Thoracic aorta (tissue), 2 donors: ENCODE results near the gene PNMA8A. TPM values are rescaled to one million over a fixed set of nuclear protein-coding genes. Genes with fewer than 3 reads are reported as not detected.

Source experiments
- ATAC-seq: fragments of 150-250 bp; one replicate; pipeline ENCODE4 v1.8.0; 2017; ENCODE audit warnings: low read depth; ENCODE audit not compliant: insufficient number of reproducible peaks, low FRiP score
- DNase-seq: peaks from one replicate; pipeline ENCODE4 v3.0.0-alpha.2; 2020; ENCODE audit warnings: low spot score
- H3K27ac ChIP-seq, 2 donors: fragments of 200-600 bp; sonication (generic); 1 replicate in 1 of 2; 2 replicates in 1 of 2; pipeline ENCODE4 v1.5.1; 2016; ENCODE audit warnings: mild to moderate bottlenecking in 2 of 2, moderate library complexity in 2 of 2
- H3K27me3 ChIP-seq: fragments of 200-600 bp; sonication (generic); replicated peaks from 2 replicates; pipeline ENCODE4 v1.6.0; 2016; ENCODE audit warnings: mild to moderate bottlenecking; ENCODE audit not compliant: insufficient read depth
- H3K36me3 ChIP-seq: fragments of 200-600 bp; sonication (generic); one replicate; pipeline ENCODE4 v1.5.1; 2016
- H3K4me1 ChIP-seq, 2 donors: fragments of 200-600 bp; sonication (generic); 1 replicate in 1 of 2; 2 replicates in 1 of 2; pipeline versions ENCODE4 v1.5.1 to v1.6.0; 2016; ENCODE audit warnings: low read depth in 2 of 2, mild to moderate bottlenecking in 1 of 2; ENCODE audit not compliant: control insufficient read depth in 1 of 2
- H3K4me3 ChIP-seq: fragments of 200-600 bp; sonication (generic); 2 replicates; pipeline ENCODE4 v1.5.1; 2016; ENCODE audit warnings: mild to moderate bottlenecking
- H3K9me3 ChIP-seq: fragments of 200-600 bp; sonication (generic); 2 replicates; pipeline ENCODE4 v1.5.1; 2016
- total RNA-seq, 2 donors: library from RNA; depleted of rRNA; stranded (reverse); fragments of >200 nt; gene quantifications; one replicate each; pipeline versions ENCODE4 v1.1.0 to v1.2.3, GENCODE V29; 2016
- TF ChIP-seq, protein P1 (sequence below): fragments of 200-600 bp; sonication (generic); IDR thresholded peaks from one replicate; pipeline ENCODE4 v1.5.1; 2019; ENCODE audit warnings: antibody characterized with exemption

The PNMA8A gene
- total RNA-seq, 2 donors from 2014 or later = 5.1 to 14.6 TPM

GRCh38 chr19:46454244-46454643 lies 17.1 kb downstream of the PNMA8A start:
- no peak for ATAC-seq
- Histone ChIP-seq H3K9me3 (no peaks in the 10 kb centered on the region), H3K27ac (peak overlapping the region; percentile 2 to 34), H3K4me1 (peaks cover 8 to 52% of the 10 kb centered on the region in 2 donors), H3K36me3 (no peaks in the 10 kb centered on the region), H3K27me3 (no peaks in the 10 kb centered on the region), H3K4me3 (no peak overlapping the region)
- no peak for DNase-seq
- TF ChIP-seq, protein P1, sequence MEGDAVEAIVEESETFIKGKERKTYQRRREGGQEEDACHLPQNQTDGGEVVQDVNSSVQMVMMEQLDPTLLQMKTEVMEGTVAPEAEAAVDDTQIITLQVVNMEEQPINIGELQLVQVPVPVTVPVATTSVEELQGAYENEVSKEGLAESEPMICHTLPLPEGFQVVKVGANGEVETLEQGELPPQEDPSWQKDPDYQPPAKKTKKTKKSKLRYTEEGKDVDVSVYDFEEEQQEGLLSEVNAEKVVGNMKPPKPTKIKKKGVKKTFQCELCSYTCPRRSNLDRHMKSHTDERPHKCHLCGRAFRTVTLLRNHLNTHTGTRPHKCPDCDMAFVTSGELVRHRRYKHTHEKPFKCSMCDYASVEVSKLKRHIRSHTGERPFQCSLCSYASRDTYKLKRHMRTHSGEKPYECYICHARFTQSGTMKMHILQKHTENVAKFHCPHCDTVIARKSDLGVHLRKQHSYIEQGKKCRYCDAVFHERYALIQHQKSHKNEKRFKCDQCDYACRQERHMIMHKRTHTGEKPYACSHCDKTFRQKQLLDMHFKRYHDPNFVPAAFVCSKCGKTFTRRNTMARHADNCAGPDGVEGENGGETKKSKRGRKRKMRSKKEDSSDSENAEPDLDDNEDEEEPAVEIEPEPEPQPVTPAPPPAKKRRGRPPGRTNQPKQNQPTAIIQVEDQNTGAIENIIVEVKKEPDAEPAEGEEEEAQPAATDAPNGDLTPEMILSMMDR = no peak

DNA sequence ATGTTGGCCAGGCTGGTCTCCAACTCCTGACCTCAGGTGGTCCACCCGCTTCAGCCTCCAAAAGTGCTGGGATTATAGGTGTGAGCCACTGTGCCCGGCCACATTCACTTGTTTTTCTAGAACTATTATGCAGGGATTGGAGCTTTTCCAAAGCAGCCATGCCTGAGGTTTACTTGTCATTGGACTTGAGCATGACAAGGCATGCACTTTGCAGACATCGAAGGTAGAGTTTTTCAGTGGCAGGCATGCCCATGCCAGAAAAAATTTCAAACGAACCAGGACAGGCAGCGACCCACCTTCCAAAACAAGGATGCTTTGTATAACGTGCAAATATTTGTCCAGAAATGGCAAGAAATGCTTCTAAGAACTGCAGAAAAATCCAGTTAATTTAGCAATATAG lies 17.7 kb downstream of the PNMA8A start:
- no peak overlapping the region for H3K4me3 ChIP-seq
- DNase-seq (no peak), ATAC-seq (no peak)
- TF ChIP-seq, protein P1 = no peak
- no peaks in the 10 kb centered on the region for H3K9me3 ChIP-seq
- peak overlapping the region; percentile 2 to 34 for H3K27ac ChIP-seq
- H3K27me3 ChIP-seq = no peaks in the 10 kb centered on the region
- peaks cover 8 to 57% of the 10 kb centered on the region in 2 donors for H3K4me1 ChIP-seq
- H3K36me3 ChIP-seq = no peaks in the 10 kb centered on the region

GRCh38 chr19:46452186-46452585 lies 19.2 kb downstream of the PNMA8A start:
- Histone ChIP-seq H3K4me3 (no peak overlapping the region), H3K36me3 (no peaks in the 10 kb centered on the region), H3K4me1 (peaks cover 8 to 67% of the 10 kb centered on the region in 2 donors), H3K27me3 (no peaks in the 10 kb centered on the region), H3K9me3 (no peaks in the 10 kb centered on the region), H3K27ac (peak overlapping the region; percentile 75 to 94)
- DNase-seq (no peak), ATAC-seq (no peak)
- TF ChIP-seq, protein P1 = no peak

DNA sequence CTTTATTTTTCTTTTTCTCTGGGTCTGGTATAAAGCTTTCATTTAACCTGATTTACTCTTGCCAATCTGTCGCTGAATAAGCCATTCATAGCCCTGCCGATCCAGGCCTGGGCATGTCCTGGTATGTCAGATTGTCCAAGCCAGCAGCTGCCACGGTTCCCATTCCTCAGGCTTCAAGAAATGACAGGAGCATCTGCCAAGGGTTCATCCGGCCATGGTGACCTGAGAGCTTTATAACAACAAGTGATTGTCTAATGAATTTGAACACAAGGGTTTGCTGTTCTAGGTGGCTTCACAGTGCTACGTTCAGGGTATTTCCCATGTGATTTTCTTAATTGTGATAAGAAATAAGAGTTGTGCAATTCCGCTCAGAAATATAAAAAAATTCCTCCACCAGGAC lies 20.0 kb downstream of the PNMA8A start:
- Histone ChIP-seq H3K4me3 (no peak overlapping the region), H3K9me3 (no peaks in the 10 kb centered on the region), H3K27me3 (no peaks in the 10 kb centered on the region), H3K27ac (peak overlapping the region; percentile 75 to 94), H3K4me1 (peaks cover 8 to 66% of the 10 kb centered on the region in 2 donors), H3K36me3 (no peaks in the 10 kb centered on the region)
- TF ChIP-seq, protein P1 = no peak
- DNase-seq = no peak
- ATAC-seq = no peak

DNA sequence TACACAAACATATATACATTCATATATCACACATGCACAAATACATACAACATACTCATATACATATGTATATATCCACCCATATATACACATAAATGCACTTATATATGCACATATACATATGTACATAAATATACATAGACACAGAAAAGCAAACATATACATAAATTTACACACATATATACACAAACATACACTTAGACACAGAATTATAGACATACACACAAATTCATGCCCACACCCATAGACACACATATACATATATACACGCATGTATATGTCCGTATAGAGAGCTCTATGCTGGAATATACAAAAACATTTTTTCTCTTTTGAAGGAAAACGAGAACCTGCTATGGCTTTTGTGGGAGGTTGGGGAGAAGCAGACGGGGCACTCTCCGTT lies 20.6 kb downstream of the PNMA8A start:
- peak overlapping the region; percentile 75 to 94 for H3K27ac ChIP-seq
- TF ChIP-seq, protein P1 = no peak
- H3K4me1 ChIP-seq = peaks cover 8 to 62% of the 10 kb centered on the region in 2 donors

More for the DNA sequence above, 20.6 kb downstream of the PNMA8A start:
- H3K27me3 ChIP-seq = no peaks in the 10 kb centered on the region
- ATAC-seq (no peak), DNase-seq (no peak)
- no peaks in the 10 kb centered on the region for H3K9me3 ChIP-seq
- no peak overlapping the region for H3K4me3 ChIP-seq
- H3K36me3 ChIP-seq = no peaks in the 10 kb centered on the region
